Panc1 (cell line): Measurements from ENCODE around the gene LETM1. TPM values are rescaled to one million over a fixed set of nuclear protein-coding genes. Genes with fewer than 3 reads are reported as not detected.

Experiments used
- ATAC-seq: fragments of 200-7000 bp; cut with Tn5 transposase; 2 replicates; pipeline ENCODE4 v1.9.1; 2020; ENCODE audit warnings: mild to moderate bottlenecking, moderate library complexity
- BruUV-seq: library from RNA; stranded (reverse); fragments of 400-500 nt; replicated peaks from 2 replicates; lab custom pipeline; 2021; lab: Mats Ljungman, UMichigan
- CTCF ChIA-PET: fragments of 300-600 bp; sonication (Branson Sonifier 250); formaldehyde crosslinking; loops from one replicate; lab custom pipeline; 2022; ENCODE audit warnings: antibody characterized with exemption; lab: Charles Lee
- POLR2A ChIA-PET: fragments of 300-600 bp; sonication (Branson Sonifier 250); formaldehyde crosslinking; loops from one replicate; lab custom pipeline; 2022; ENCODE audit warnings: antibody characterized with exemption; lab: Charles Lee
- DNase-seq: peaks from one replicate; pipeline ENCODE4 v3.0.0-alpha.2; 2010; ENCODE audit warnings: low read depth, low spot score
- H3K27ac ChIP-seq: 2 replicates; pipeline ENCODE4 v1.5.1; 2011; ENCODE audit warnings: mild to moderate bottlenecking, low read length, inconsistent platforms
- H3K27me3 ChIP-seq: fragments of 200-500 bp; sonication (Bioruptor generic); 2 replicates; pipeline ENCODE4 v1.6.0; 2014; ENCODE audit warnings: low read length, inconsistent platforms; ENCODE audit not compliant: control insufficient read depth, insufficient read depth
- H3K36me3 ChIP-seq: fragments of 200-500 bp; sonication (Bioruptor generic); 2 replicates; pipeline ENCODE4 v1.5.1; 2014; ENCODE audit warnings: inconsistent platforms, mild to moderate bottlenecking, low read length, moderate library complexity; ENCODE audit not compliant: control insufficient read depth, insufficient read depth
- H3K4me1 ChIP-seq: 2 replicates; pipeline ENCODE4 v1.5.1; 2011; ENCODE audit warnings: inconsistent platforms, mild to moderate bottlenecking, low read length, moderate library complexity; ENCODE audit not compliant: control insufficient read depth, insufficient read depth
- H3K4me3 ChIP-seq, 2 experiments: 2 replicates each; pipeline ENCODE4 v1.5.1; 2011 to 2012; ENCODE audit warnings: low read depth in 2 of 2, low read length in 2 of 2, mild to moderate bottlenecking in 2 of 2, inconsistent platforms in 1 of 2, moderate library complexity in 1 of 2
- H3K9me3 ChIP-seq: fragments of 200-500 bp; sonication (Bioruptor generic); 2 replicates; pipeline ENCODE4 v1.5.1; 2014; ENCODE audit warnings: low read depth, mild to moderate bottlenecking, inconsistent platforms, low read length, moderate library complexity; ENCODE audit not compliant: control insufficient read depth, insufficient read depth
- POLR2AphosphoS5 ChIP-seq: IDR thresholded peaks from 2 replicates; pipeline ENCODE4 v1.6.1; 2012; ENCODE audit warnings: mild to moderate bottlenecking, low read depth, low read length, moderate library complexity
- SIN3A ChIP-seq: IDR thresholded peaks from 2 replicates; pipeline ENCODE4 v1.6.1; 2012; ENCODE audit warnings: low read depth, mild to moderate bottlenecking, low read length, moderate library complexity, borderline replicate concordance; ENCODE audit not compliant: insufficient read depth
- TCF7L2 ChIP-seq: IDR thresholded peaks from 2 replicates; pipeline ENCODE4 v1.6.1; 2011; ENCODE audit warnings: mild to moderate bottlenecking, low read depth, low read length, inconsistent platforms
- in situ Hi-C: cut with HindIII; loops from 2 replicates; pipeline ENCODE4 v1.10.0; 2016; ENCODE audit warnings: low sequenced_read_pairs, low pct_unique_long_range_greater_than_20kb
- intact Hi-C: fragments of 100-400 bp; cut with micrococcal nuclease; formaldehyde crosslinking; loops from one replicate; pipeline ENCODE4 v1.10.0; 2022; ENCODE audit not compliant: unreplicated experiment
- total RNA-seq: library from RNA; stranded (reverse); gene quantifications from one replicate; pipeline ENCODE4 v1.2.1, GENCODE V29; 2021; ENCODE audit not compliant: unreplicated experiment
- TF ChIP-seq, protein P1 (sequence below), 2 experiments: IDR thresholded peaks; 2 replicates each; pipeline ENCODE4 v1.6.1; 2011 to 2012; ENCODE audit warnings: low read depth in 2 of 2, control low read depth in 1 of 2, low read length in 1 of 2, mild to moderate bottlenecking in 1 of 2, moderate library complexity in 1 of 2; ENCODE audit not compliant: insufficient read depth in 1 of 2
- TF ChIP-seq, protein P2 (sequence below): fragments of 450-650 bp; IDR thresholded peaks from 2 replicates; pipeline ENCODE4 v1.5.1; 2017; ENCODE audit warnings: mild to moderate bottlenecking

LETM1 gene
- total RNA-seq, 1 experiment from 2014 or later: 67.6 TPM

DNA sequence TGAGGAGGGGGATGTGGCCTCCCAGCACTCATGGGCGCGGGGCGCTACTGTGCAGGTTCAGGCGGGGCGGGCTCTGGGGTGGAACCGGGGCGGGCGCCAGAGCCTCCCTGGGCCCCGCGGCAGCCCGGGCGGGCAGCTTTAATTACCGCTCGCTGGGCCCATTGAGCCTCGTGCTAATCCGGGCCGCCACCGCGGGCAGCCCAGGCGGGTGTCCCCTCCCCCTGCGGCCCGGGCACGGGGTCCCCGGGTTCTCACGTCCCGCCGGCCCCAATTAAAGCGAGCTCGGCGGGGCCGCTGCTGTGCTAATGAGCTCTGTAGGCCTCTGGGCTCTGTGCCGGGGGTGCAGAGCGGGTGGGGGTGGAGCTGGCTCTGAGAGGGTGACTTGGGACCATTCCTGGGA is 85.7 kb downstream of the LETM1 start:
- DNase-seq (no peak), ATAC-seq (no peak)
- in situ Hi-C loops (no loop called here), intact Hi-C loops (no loop called here)
- H3K27me3 ChIP-seq: no peaks in the 10 kb centered on the region
- CTCF ChIA-PET: no interaction called here
- H3K27ac ChIP-seq: no peak overlapping the region
- POLR2A ChIA-PET: no interaction called here
- no peak for TF ChIP-seq TCF7L2
- H3K4me1 ChIP-seq: peaks cover 9% of the 10 kb centered on the region; the same call in 1 of the 2 replicates
- H3K36me3 ChIP-seq: no peaks in the 10 kb centered on the region
- H3K9me3 ChIP-seq: no peaks in the 10 kb centered on the region
- BruUV-seq: no TSS peak
- no peak overlapping the region for H3K4me3 ChIP-seq

GRCh38 chr4:1769692-1770091 is 86.3 kb downstream of the LETM1 start:
- H3K36me3 ChIP-seq: no peaks in the 10 kb centered on the region
- ATAC-seq: no peak
- TF ChIP-seq SIN3A: no peak
- no peak for TF ChIP-seq POLR2AphosphoS5
- TF ChIP-seq TCF7L2: no peak
- TF ChIP-seq, protein P1, sequence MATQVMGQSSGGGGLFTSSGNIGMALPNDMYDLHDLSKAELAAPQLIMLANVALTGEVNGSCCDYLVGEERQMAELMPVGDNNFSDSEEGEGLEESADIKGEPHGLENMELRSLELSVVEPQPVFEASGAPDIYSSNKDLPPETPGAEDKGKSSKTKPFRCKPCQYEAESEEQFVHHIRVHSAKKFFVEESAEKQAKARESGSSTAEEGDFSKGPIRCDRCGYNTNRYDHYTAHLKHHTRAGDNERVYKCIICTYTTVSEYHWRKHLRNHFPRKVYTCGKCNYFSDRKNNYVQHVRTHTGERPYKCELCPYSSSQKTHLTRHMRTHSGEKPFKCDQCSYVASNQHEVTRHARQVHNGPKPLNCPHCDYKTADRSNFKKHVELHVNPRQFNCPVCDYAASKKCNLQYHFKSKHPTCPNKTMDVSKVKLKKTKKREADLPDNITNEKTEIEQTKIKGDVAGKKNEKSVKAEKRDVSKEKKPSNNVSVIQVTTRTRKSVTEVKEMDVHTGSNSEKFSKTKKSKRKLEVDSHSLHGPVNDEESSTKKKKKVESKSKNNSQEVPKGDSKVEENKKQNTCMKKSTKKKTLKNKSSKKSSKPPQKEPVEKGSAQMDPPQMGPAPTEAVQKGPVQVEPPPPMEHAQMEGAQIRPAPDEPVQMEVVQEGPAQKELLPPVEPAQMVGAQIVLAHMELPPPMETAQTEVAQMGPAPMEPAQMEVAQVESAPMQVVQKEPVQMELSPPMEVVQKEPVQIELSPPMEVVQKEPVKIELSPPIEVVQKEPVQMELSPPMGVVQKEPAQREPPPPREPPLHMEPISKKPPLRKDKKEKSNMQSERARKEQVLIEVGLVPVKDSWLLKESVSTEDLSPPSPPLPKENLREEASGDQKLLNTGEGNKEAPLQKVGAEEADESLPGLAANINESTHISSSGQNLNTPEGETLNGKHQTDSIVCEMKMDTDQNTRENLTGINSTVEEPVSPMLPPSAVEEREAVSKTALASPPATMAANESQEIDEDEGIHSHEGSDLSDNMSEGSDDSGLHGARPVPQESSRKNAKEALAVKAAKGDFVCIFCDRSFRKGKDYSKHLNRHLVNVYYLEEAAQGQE (IDR thresholded peaks at IDR 0.05; ENCODE audit: insufficient read depth in 1 of 2, low read depth in 2 of 2, low read length in 1 of 2): no peak
- TF ChIP-seq, protein P2, sequence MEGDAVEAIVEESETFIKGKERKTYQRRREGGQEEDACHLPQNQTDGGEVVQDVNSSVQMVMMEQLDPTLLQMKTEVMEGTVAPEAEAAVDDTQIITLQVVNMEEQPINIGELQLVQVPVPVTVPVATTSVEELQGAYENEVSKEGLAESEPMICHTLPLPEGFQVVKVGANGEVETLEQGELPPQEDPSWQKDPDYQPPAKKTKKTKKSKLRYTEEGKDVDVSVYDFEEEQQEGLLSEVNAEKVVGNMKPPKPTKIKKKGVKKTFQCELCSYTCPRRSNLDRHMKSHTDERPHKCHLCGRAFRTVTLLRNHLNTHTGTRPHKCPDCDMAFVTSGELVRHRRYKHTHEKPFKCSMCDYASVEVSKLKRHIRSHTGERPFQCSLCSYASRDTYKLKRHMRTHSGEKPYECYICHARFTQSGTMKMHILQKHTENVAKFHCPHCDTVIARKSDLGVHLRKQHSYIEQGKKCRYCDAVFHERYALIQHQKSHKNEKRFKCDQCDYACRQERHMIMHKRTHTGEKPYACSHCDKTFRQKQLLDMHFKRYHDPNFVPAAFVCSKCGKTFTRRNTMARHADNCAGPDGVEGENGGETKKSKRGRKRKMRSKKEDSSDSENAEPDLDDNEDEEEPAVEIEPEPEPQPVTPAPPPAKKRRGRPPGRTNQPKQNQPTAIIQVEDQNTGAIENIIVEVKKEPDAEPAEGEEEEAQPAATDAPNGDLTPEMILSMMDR: no peak
- in situ Hi-C loops (no loop called here), intact Hi-C loops (no loop called here)
- CTCF ChIA-PET: no interaction called here
- BruUV-seq: no TSS peak
- peaks cover 9% of the 10 kb centered on the region; the same call in 1 of the 2 replicates for H3K4me1 ChIP-seq
- DNase-seq: no peak
- H3K4me3 ChIP-seq: no peak overlapping the region
- H3K9me3 ChIP-seq: no peaks in the 10 kb centered on the region
- POLR2A ChIA-PET: no interaction called here
- H3K27ac ChIP-seq: no peak overlapping the region
- no peaks in the 10 kb centered on the region for H3K27me3 ChIP-seq

GRCh38 chr4:1768367-1769034 is 87.5 kb downstream of the LETM1 start:
- Histone ChIP-seq H3K36me3 (no peaks in the 10 kb centered on the region), H3K4me3 (no peak overlapping the region), H3K9me3 (no peaks in the 10 kb centered on the region), H3K4me1 (peaks cover 9% of the 10 kb centered on the region; the same call in 1 of the 2 replicates), H3K27ac (no peak overlapping the region), H3K27me3 (no peaks in the 10 kb centered on the region)
- ChIA-PET POLR2A (interaction anchor here (0.6 kb wide), 1 partner anchor 115 kb away, joined by 10 read pairs; no protein-coding TSS in a partner anchor), CTCF (interaction anchor here (0.5 to 1.0 kb wide), 11 partner anchors 9 to 193 kb away, joined by 3 to 15 read pairs (median 5); no protein-coding TSS in a partner anchor)
- no peak for TF ChIP-seq POLR2AphosphoS5
- TF ChIP-seq, protein P2: no peak
- TF ChIP-seq, protein P1 (IDR thresholded peaks at IDR 0.05; ENCODE audit: insufficient read depth in 1 of 2, low read depth in 2 of 2, low read length in 1 of 2): no peak
- no peak for TF ChIP-seq SIN3A
- DNase-seq (no peak), ATAC-seq (no peak)
- intact Hi-C loops (no loop called here), in situ Hi-C loops (no loop called here)
- no TSS peak for BruUV-seq
